WERI-Rb-1 (cell line): ENCODE results near the gene EZH1.

Experiments
- DNase-seq: peaks from one replicate; pipeline ENCODE4 v3.0.0-alpha.2; 2020
- H3K27ac ChIP-seq: fragments of 250-450 bp; sonication (Bioruptor Pico); 2 replicates; pipeline ENCODE4 v1.5.1; 2020; ENCODE audit warnings: mild to moderate bottlenecking, moderate library complexity
- H3K27me3 ChIP-seq: fragments of 250-450 bp; sonication (Bioruptor Pico); 2 replicates; pipeline ENCODE4 v1.5.1; 2021; ENCODE audit warnings: mild to moderate bottlenecking, low read depth, moderate library complexity; ENCODE audit not compliant: insufficient read depth, severe bottlenecking
- H3K36me3 ChIP-seq: fragments of 250-450 bp; sonication (Bioruptor Pico); 2 replicates; pipeline ENCODE4 v1.5.1; 2020; ENCODE audit warnings: mild to moderate bottlenecking, moderate library complexity
- H3K4me3 ChIP-seq: 2 replicates; pipeline ENCODE4 v1.5.1; 2011; ENCODE audit warnings: low read depth, mild to moderate bottlenecking, control low read depth, low read length
- H3K9me3 ChIP-seq: fragments of 250-450 bp; sonication (Bioruptor Pico); 2 replicates; pipeline ENCODE4 v1.5.1; 2021; ENCODE audit warnings: mild to moderate bottlenecking, moderate library complexity; ENCODE audit not compliant: severe bottlenecking
- CTCF ChIP-seq: IDR thresholded peaks from 2 replicates; pipeline ENCODE4 v1.5.1; 2011; ENCODE audit warnings: low read depth, mild to moderate bottlenecking, control low read depth, inconsistent platforms, low read length

The EZH1 gene

DNA sequence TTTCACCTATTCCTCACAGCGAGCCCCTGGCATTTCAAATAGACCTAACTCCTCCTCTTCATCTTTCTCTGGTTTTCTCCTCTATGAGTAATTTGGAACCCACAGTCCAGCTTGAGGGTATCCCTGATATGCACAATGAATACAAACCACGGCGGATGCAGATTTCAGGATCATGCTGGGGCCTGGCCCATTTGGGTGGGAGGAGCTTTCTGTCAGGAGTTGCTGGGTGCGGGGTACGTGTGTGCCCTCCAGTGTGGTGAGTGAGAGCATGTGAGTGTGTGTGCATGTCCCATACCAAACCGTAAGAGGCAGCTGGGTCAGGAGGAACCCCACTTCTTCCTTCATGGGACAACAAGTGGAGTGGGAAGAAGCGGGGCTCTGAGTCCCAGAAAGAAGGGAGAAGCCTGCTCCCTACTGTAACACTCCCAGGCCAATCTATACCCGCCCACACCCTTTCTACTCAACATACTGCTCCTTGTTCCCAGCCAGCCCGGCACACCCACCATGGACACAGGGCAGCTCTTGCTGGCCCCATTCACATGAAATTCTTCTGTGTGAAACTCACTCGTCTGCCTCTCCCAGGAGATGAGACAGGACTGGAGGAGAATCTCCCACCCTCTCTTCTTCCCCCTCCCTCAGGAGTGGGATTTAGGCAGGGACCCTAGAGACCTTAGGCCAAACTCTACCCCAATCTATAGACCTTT lies 44.1 kb downstream of the EZH1 start:
- TF ChIP-seq CTCF, result no peak

GRCh38 chr17:42699415-42699740 lies 45.5 kb downstream of the EZH1 start:
- no peak for DNase-seq
- Histone ChIP-seq H3K27ac (no peak overlapping the region), H3K27me3 (no peaks in the 10 kb centered on the region), H3K36me3 (peaks cover 75% of the 10 kb centered on the region), H3K4me3 (no peak overlapping the region), H3K9me3 (no peaks in the 10 kb centered on the region)
- no peak for TF ChIP-seq CTCF

More for the DNA sequence above, 44.1 kb downstream of the EZH1 start:
- no peak for DNase-seq
- H3K9me3 ChIP-seq, result no peaks in the 10 kb centered on the region
- no peak overlapping the region for H3K4me3 ChIP-seq
- H3K27me3 ChIP-seq, result no peaks in the 10 kb centered on the region
- H3K36me3 ChIP-seq, result peaks cover 76% of the 10 kb centered on the region
- no peak overlapping the region for H3K27ac ChIP-seq

DNA sequence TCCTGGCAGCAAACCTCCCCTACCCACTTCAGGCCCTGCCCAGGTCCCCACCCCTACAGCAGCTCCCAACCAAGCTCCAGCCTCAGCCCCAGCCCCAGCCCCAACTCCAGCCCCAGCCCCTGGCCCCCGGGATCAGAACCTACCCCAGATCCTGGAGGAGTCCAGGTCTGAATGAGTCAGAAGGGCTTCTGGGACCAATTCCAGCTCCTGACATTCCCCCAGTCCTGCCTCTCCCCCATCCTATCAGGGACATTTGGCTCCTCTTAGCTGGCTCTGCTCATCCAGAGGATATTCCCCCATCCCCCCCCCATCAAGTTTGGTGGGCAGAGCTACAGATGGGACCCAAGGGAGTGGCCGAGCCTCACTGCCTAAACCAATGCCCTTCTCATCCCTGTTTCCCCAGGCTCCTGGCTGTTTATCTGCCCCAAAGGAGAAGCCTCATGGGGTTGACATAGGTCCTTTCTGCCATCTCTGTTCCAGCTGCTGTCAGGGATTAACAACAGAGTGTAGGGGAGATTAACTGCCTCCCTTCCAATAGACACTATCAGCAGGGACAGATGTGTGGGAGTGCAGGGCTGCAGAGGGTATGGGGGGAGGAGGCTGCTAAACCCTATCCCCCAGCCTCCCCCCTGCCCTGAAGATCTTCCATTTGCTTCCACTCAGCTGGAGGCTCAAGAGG lies 46.0 kb downstream of the EZH1 start:
- Histone ChIP-seq H3K9me3 (no peaks in the 10 kb centered on the region), H3K27me3 (no peaks in the 10 kb centered on the region), H3K4me3 (no peak overlapping the region), H3K27ac (no peak overlapping the region), H3K36me3 (peaks cover 70% of the 10 kb centered on the region)
- DNase-seq, result peak; percentile 65
- TF ChIP-seq CTCF, result no peak

- no peak for DNase-seq
- Histone ChIP-seq H3K4me3 (no peak overlapping the region), H3K27me3 (no peaks in the 10 kb centered on the region), H3K9me3 (no peaks in the 10 kb centered on the region), H3K27ac (no peak overlapping the region), H3K36me3 (peaks cover 68% of the 10 kb centered on the region)
- no peak for TF ChIP-seq CTCF
Observed at GRCh38 chr17:42697108-42697811, 47.6 kb downstream of the EZH1 start.

DNA sequence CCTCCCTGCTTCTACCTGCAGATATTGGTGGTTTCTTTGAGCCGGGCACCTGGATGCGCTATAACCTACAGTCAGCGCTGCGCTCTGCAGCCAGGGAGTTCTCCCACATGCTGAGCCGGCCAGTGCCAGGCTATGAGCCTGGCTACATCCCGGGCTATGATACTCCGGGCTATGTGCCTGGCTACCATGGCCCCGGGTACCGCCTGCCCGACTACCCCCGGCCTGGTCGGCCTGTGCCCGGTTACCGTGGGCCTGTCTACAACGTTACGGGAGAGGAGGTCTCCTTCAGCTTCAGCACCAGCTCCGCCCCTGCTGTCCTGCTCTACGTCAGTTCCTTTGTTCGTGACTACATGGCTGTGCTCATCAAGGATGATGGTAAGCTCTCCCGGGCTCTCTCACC lies 49.3 kb downstream of the EZH1 start:
- no peak overlapping the region for H3K27ac ChIP-seq
- no peaks in the 10 kb centered on the region for H3K27me3 ChIP-seq
- TF ChIP-seq CTCF, result no peak
- no peaks in the 10 kb centered on the region for H3K9me3 ChIP-seq
- H3K36me3 ChIP-seq, result peaks cover 71% of the 10 kb centered on the region
- DNase-seq, result no peak
- H3K4me3 ChIP-seq, result no peak overlapping the region
